ENCODE data around the gene ARHGAP8. TPM values are rescaled to one million over a fixed set of nuclear protein-coding genes. Genes with fewer than 3 reads are reported as not detected.

ARHGAP8 gene
- polyA plus RNA-seq, 10 donors, result 0.78 to 2.4 (median 1.2) TPM

DNA sequence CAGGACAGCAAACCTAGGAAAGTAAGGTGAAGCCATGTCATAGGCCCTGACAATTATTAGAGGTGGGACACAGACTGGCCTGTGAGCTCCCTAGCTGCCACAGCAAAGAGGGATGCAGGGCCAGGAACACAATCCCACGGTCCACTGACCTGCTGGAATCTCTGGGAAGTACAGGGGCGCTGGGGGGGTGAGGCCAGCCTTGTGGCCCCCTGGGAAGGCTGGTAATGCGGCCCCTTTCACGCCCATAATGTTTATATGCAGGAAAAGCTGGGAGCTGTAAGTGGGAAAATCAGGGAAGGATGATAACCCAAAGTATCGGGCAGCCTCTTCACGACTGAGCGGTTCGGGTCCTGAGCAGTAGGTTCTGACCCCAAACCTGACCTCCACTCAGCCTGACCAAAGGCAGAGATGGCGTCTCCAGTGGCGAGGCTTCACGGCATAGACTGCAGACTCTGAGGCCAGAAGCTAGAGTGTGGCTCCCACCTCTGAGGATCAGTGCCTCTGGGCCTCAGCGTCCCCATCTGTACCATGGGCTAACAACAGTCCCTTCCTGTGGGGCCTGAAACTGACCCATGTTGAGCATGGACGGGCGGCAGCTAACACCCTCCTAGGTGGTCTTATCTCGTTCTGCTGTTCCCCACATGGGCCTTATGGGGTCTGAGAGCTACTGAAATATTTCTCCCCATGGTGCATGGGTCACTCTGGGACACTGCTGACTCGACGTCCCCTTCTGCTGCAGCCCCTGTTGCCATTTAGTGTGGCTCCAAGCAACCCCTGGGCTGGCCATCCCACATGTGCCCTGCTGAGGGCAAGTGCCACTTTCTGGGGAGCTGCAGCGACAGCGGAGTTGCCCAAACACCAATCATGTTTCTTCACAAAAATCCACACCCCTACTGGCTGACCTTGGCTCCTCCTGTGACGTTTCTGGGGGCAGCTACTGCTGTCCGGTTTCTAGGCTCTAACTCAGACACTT is 155.7 kb downstream of the ARHGAP8 start:
- no peak for DNase-seq

DNA sequence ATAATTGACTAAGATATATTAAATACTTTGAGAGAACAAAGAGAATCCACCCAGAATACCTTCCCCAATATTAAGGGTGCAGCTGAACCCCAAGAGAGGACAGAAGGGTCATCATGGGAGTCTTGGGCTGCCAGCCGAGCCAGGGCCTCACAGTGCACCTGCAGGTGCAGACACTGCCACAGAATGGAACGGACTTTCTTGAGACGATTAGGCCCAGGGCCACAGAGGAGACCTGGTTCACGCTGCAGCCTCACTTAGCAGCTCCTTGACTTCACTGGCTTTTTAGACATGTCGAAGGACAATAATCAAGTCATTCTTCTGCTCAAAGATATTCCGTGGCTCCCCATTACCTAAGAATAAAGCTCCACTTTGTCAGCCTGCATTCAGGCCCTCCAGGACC is 156.9 kb downstream of the ARHGAP8 start:
- DNase-seq, result no peak

Other genes starting within 250 kb of the ARHGAP8 start
- 10 to 100 TPM; 19.5 to 37.3 (median 24.1) TPM for gene PRR5, start 50.4 kb upstream of the ARHGAP8 start, polyA plus RNA-seq (ENCODE audit: insufficient read length in 10 of 10)

Data from muscle of back (tissue), 11 donors.